Myocyte (in vitro differentiated cells): ENCODE measurements around the gene MRPL11. TPM values are rescaled to one million over a fixed set of nuclear protein-coding genes. Genes with fewer than 3 reads are reported as not detected.

ENCODE experiments used
- DNase-seq: peaks from one replicate; pipeline ENCODE4 v3.0.0-alpha.2; 2012; ENCODE audit warnings: low read depth
- polyA plus RNA-seq: library from polyadenylated mRNA; unstranded; fragments of >200 nt; gene quantifications from one replicate; pipeline ENCODE4 v1.2.1, GENCODE V29; 2012; ENCODE audit warnings: missing spikeins
- total RNA-seq: library from RNA; depleted of rRNA; stranded (reverse); fragments of >200 nt; gene quantifications from 2 replicates; pipeline ENCODE4 v1.2.3, GENCODE V29; 2014

MRPL11 gene
- total RNA-seq: 23.1 and 27.9 TPM in 2 replicates
- 31.0 TPM for polyA plus RNA-seq

- DNase-seq: peak; percentile 94
Observed at GRCh38 chr11:66438504-66439466, at the start of gene MRPL11. TSS of gene MRPL11 (minus strand) at chr11:66438848. CDS start at chr11:66438754, 94 bp downstream.

GRCh38 chr11:66484806-66485380, 46.2 kb upstream of the MRPL11 start:
- no peak for DNase-seq

- peak; percentile 98 for DNase-seq
Observed at GRCh38 chr11:66480117-66480938, 41.7 kb upstream of the MRPL11 start, which contains the start of gene DPP3. TSS of gene DPP3 (plus strand) at chr11:66480434. CDS start at chr11:66482201, 1,767 bp downstream.

- DNase-seq: peak; percentile 46
Observed at GRCh38 chr11:66479394-66480116, 40.9 kb upstream of the MRPL11 start.

GRCh38 chr11:66478729-66479393, 40.2 kb upstream of the MRPL11 start:
- no peak for DNase-seq

- peak; percentile 77 for DNase-seq
Observed at GRCh38 chr11:66477263-66478201, 38.9 kb upstream of the MRPL11 start.

GRCh38 chr11:66476841-66477251, 38.2 kb upstream of the MRPL11 start:
- peak; percentile 15 for DNase-seq

- no peak for DNase-seq
Observed at GRCh38 chr11:66476173-66476840, 37.7 kb upstream of the MRPL11 start.

- no peak for DNase-seq
Observed at GRCh38 chr11:66475349-66476172, 36.9 kb upstream of the MRPL11 start.

- no peak for DNase-seq
Observed at GRCh38 chr11:66473608-66474515, 35.2 kb upstream of the MRPL11 start.

GRCh38 chr11:66473167-66473566, 34.5 kb upstream of the MRPL11 start:
- no peak for DNase-seq

- DNase-seq: no peak
Observed at GRCh38 chr11:66472054-66472453, 33.4 kb upstream of the MRPL11 start.

- no peak for DNase-seq
Observed at GRCh38 chr11:66471142-66471541, 32.5 kb upstream of the MRPL11 start.

GRCh38 chr11:66470015-66470414, 31.4 kb upstream of the MRPL11 start:
- no peak for DNase-seq

GRCh38 chr11:66469441-66469840, 30.8 kb upstream of the MRPL11 start:
- no peak for DNase-seq

GRCh38 chr11:66468691-66469090, 30.0 kb upstream of the MRPL11 start:
- DNase-seq: no peak
